IMR-90 (cell line): ENCODE data around the gene DVL1. TPM values are rescaled to one million over a fixed set of nuclear protein-coding genes. Genes with fewer than 3 reads are reported as not detected.

Experiments used
- ATAC-seq: fragments of 200-7000 bp; cut with Tn5 transposase; 2 replicates; pipeline ENCODE4 v1.9.1; 2020; ENCODE audit warnings: low read depth, mild to moderate bottlenecking, moderate library complexity
- BruUV-seq: library from RNA; stranded (reverse); fragments of 400-500 nt; replicated peaks from 2 replicates; lab custom pipeline; 2021; lab: Mats Ljungman, UMichigan
- CTCF ChIA-PET: fragments of 300-600 bp; formaldehyde crosslinking; extraction: SDS; loops from one replicate; lab custom pipeline; 2021; ENCODE audit warnings: antibody characterized with exemption; lab: Yijun Ruan, JAX
- POLR2A ChIA-PET: fragments of 300-600 bp; sonication (Branson Sonifier 250); formaldehyde crosslinking; loops from one replicate; lab custom pipeline; 2022; ENCODE audit warnings: antibody characterized with exemption; ENCODE audit not compliant: unreplicated experiment; lab: Charles Lee
- DNase-seq: peaks from one replicate; pipeline ENCODE4 v3.0.0; 2013
- H2AFZ ChIP-seq: replicated peaks from 2 replicates; pipeline ENCODE3; 2013; ENCODE audit warnings: low read length, mild to moderate bottlenecking; ENCODE audit not compliant: poor library complexity
- H2AK5ac ChIP-seq: 2 replicates; pipeline ENCODE4 v1.6.1; 2013; ENCODE audit warnings: low read depth, low read length, inconsistent platforms
- H2AK9ac ChIP-seq: replicated peaks from 2 replicates; pipeline ENCODE3; 2013; ENCODE audit warnings: mild to moderate bottlenecking, low read depth, low read length, moderate library complexity; ENCODE audit not compliant: poor library complexity
- H2BK120ac ChIP-seq: 2 replicates; pipeline ENCODE4 v1.6.1; 2013; ENCODE audit warnings: low read depth, low read length, inconsistent platforms
- H2BK15ac ChIP-seq: 3 replicates; pipeline ENCODE4 v1.6.1; 2013; ENCODE audit warnings: low read depth, low read length, inconsistent platforms
- H2BK20ac ChIP-seq: 2 replicates; pipeline ENCODE4 v1.6.1; 2013; ENCODE audit warnings: low read depth, mild to moderate bottlenecking, inconsistent platforms, low read length, moderate library complexity
- H2BK5ac ChIP-seq: 2 replicates; pipeline ENCODE4 v1.6.1; 2013; ENCODE audit warnings: mild to moderate bottlenecking, low read depth, low read length, inconsistent platforms; ENCODE audit not compliant: poor library complexity, severe bottlenecking
- H3K14ac ChIP-seq: replicated peaks from 2 replicates; pipeline ENCODE4 v1.6.1; 2013; ENCODE audit warnings: low read depth, low read length, inconsistent platforms
- H3K18ac ChIP-seq: 2 replicates; pipeline ENCODE4 v1.6.1; 2013; ENCODE audit warnings: low read depth, low read length, control low read depth
- H3K23ac ChIP-seq: 2 replicates; pipeline ENCODE4 v1.6.1; 2013; ENCODE audit warnings: low read depth, low read length, inconsistent platforms
- H3K27ac ChIP-seq: 2 replicates; pipeline ENCODE4 v1.5.1; 2013; ENCODE audit warnings: mild to moderate bottlenecking, control low read depth, low read length; ENCODE audit not compliant: insufficient read depth
- H3K27me3 ChIP-seq: 2 replicates; pipeline ENCODE4 v1.6.1; 2013; ENCODE audit warnings: low read length; ENCODE audit not compliant: control insufficient read depth, insufficient read depth
- H3K36me3 ChIP-seq: 2 replicates; pipeline ENCODE4 v1.6.1; 2013; ENCODE audit warnings: low read length, mixed read lengths; ENCODE audit not compliant: control insufficient read depth, insufficient read depth
- H3K4ac ChIP-seq: 2 replicates; pipeline ENCODE4 v1.6.1; 2013; ENCODE audit warnings: low read depth, low read length, inconsistent platforms
- H3K4me1 ChIP-seq: 2 replicates; pipeline ENCODE4 v1.6.1; 2013; ENCODE audit warnings: low read length, mixed read lengths; ENCODE audit not compliant: control insufficient read depth, insufficient read depth
- H3K4me2 ChIP-seq: 2 replicates; pipeline ENCODE4 v1.6.1; 2013; ENCODE audit warnings: low read depth, mild to moderate bottlenecking, control low read depth, low read length, moderate library complexity
- H3K4me3 ChIP-seq: 2 replicates; pipeline ENCODE4 v1.5.1; 2013; ENCODE audit warnings: low read depth, mild to moderate bottlenecking, control low read depth, low read length, moderate library complexity; ENCODE audit not compliant: insufficient read depth
- H3K56ac ChIP-seq: 2 replicates; pipeline ENCODE4 v1.6.1; 2013; ENCODE audit warnings: low read length, inconsistent platforms; ENCODE audit not compliant: insufficient read depth; ENCODE audit errors: extremely low read depth
- H3K79me1 ChIP-seq, 2 experiments: 2 replicates each; pipeline ENCODE4 v1.6.1; 2013; ENCODE audit warnings: low read length in 2 of 2, inconsistent platforms in 1 of 2, low read depth in 1 of 2
- H3K9ac ChIP-seq: 2 replicates; pipeline ENCODE4 v1.6.1; 2013; ENCODE audit warnings: low read depth, low read length, control low read depth
- H3K9me1 ChIP-seq: 2 replicates; pipeline ENCODE4 v1.6.1; 2013; ENCODE audit warnings: low read length, inconsistent platforms; ENCODE audit not compliant: insufficient read depth
- H3K9me3 ChIP-seq: 2 replicates; pipeline ENCODE4 v1.6.1; 2013; ENCODE audit warnings: low read length; ENCODE audit not compliant: control insufficient read depth, insufficient read depth
- H4K20me1 ChIP-seq: 2 replicates; pipeline ENCODE4 v1.6.1; 2013; ENCODE audit warnings: low read length, inconsistent platforms; ENCODE audit not compliant: insufficient read depth
- H4K5ac ChIP-seq: 2 replicates; pipeline ENCODE4 v1.6.1; 2013; ENCODE audit warnings: mild to moderate bottlenecking, low read depth, low read length, control low read depth
- H4K8ac ChIP-seq, 2 experiments: 2 replicates each; pipeline ENCODE4 v1.6.1; 2013; ENCODE audit warnings: low read depth in 2 of 2, low read length in 2 of 2, control low read depth in 1 of 2, inconsistent platforms in 1 of 2
- H4K91ac ChIP-seq: 2 replicates; pipeline ENCODE4 v1.6.1; 2013; ENCODE audit warnings: low read depth, low read length, inconsistent platforms; ENCODE audit not compliant: insufficient read depth
- BHLHE40 ChIP-seq: fragments of 150-350 bp; IDR thresholded peaks from 2 replicates; pipeline ENCODE4 v1.6.1; 2016; ENCODE audit warnings: mild to moderate bottlenecking, low read depth, low read length
- FOS ChIP-seq: fragments of 150-350 bp; IDR thresholded peaks from 2 replicates; pipeline ENCODE4 v1.6.1; 2016; ENCODE audit warnings: low read depth, low read length
- MAZ ChIP-seq: IDR thresholded peaks from 2 replicates; pipeline ENCODE4 v1.6.1; 2012; ENCODE audit warnings: low read depth, mild to moderate bottlenecking, low read length, improper control_type of control experiment, moderate library complexity, borderline replicate concordance
- MXI1 ChIP-seq: IDR thresholded peaks from 2 replicates; pipeline ENCODE4 v1.6.1; 2012; ENCODE audit warnings: low read depth, mild to moderate bottlenecking, low read length, moderate library complexity, borderline replicate concordance
- POLR2A ChIP-seq: IDR thresholded peaks from 2 replicates; pipeline ENCODE4 v1.6.1; 2012; ENCODE audit warnings: mild to moderate bottlenecking, low read depth, low read length
- RAD21 ChIP-seq: IDR thresholded peaks from 2 replicates; pipeline ENCODE4 v1.6.1; 2012; ENCODE audit warnings: low read length, improper control_type of control experiment
- RCOR1 ChIP-seq: IDR thresholded peaks from 2 replicates; pipeline ENCODE4 v1.6.1; 2012; ENCODE audit warnings: mild to moderate bottlenecking, low read length, improper control_type of control experiment; ENCODE audit not compliant: insufficient replicate concordance
- RFX5 ChIP-seq: IDR thresholded peaks from 2 replicates; pipeline ENCODE4 v1.8.0; 2012; ENCODE audit warnings: low read depth, mild to moderate bottlenecking, low read length, moderate library complexity
- SMC3 ChIP-seq: fragments of 150-350 bp; IDR thresholded peaks from 2 replicates; pipeline ENCODE4 v1.6.1; 2016; ENCODE audit warnings: low read depth, mild to moderate bottlenecking, antibody characterized with exemption, low read length, moderate library complexity
- WGBS, 2 experiments: methylation state at CpG; one replicate each; pipeline versions ENCODE4 v1.1.5 to v1.1.7; 2013; ENCODE audit warnings: missing lambda C conversion rate in 2 of 2; ENCODE audit not compliant: insufficient read length in 1 of 2; ENCODE audit errors: extremely low coverage in 2 of 2; 5-methylcytosine and 5-hydroxymethylcytosine counted together
- dilution Hi-C: fragments of 300-500 bp; cut with HindIII; formaldehyde crosslinking; loops from one replicate; pipeline ENCODE4 v1.14.3; 2018; ENCODE audit warnings: low sequenced_read_pairs; ENCODE audit not compliant: unreplicated experiment
- in situ Hi-C: fragments of 300-500 bp; cut with MboI; formaldehyde crosslinking; loops from 3 replicates; pipeline ENCODE4 v1.14.3; 2019; ENCODE audit warnings: low sequenced_read_pairs, inconsistent platforms, mixed read lengths
- intact Hi-C: fragments of 100-400 bp; cut with micrococcal nuclease; formaldehyde crosslinking; loops from 2 replicates; pipeline ENCODE4 v1.10.0; 2022
- polyA plus RNA-seq, 3 experiments: library from polyadenylated mRNA; depleted of rRNA; stranded (reverse); fragments of >200 nt; gene quantifications; 2 replicates each; pipeline ENCODE4 v1.2.3, GENCODE V29; 2012; ENCODE audit warnings: low replicate concordance in 1 of 3
- total RNA-seq: library from RNA; depleted of rRNA; stranded (reverse); fragments of >200 nt; gene quantifications from 2 replicates; pipeline ENCODE4 v1.2.3, GENCODE V29; 2012
- TF ChIP-seq, protein P1 (sequence below): conservative IDR thresholded peaks from 2 replicates; pipeline ENCODE4 v1.5.1; 2012; ENCODE audit warnings: mild to moderate bottlenecking, low read depth, low read length, improper control_type of control experiment

DVL1 gene
- total and polyA plus RNA-seq, 2 of the 4 experiments (the other 2 are of a cell fraction): 27.2 to 35.9 TPM

DNA sequence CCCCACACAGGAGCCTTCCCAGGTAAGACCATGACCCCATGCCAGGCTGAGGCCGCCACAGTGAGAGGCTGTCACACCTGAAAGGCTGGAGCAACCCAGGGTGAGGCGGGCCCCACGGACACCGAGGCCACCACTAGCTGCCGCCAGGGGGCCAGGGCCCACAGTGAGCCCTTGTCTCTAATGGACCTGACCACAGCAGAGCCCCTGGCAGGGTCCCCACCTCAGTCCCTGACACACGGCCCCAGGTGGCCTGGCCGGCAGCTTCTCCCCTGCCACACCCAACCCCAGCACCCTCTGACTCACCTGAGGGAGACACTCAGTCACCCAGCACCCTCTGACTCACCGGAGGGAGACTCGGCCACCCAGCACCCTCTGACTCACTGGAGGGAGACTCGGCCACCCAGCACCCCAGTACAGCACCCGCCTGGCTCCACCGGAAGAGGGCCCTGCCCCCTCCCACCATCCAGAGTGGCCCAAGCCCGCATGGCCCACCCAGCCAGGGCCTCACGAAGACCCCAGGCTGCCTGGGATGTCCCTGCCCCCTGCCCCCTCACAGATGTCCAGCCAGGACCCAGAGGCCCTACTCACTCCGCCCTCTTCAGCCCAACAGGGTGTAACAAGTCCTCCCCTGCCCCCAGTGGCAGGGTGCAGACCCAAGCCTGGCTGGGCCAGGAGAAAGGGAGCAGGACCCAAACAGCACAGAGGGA, 4.4 kb downstream of the DVL1 start:
- no peak overlapping the region for H3K9ac ChIP-seq
- intact Hi-C loops (no loop called here), in situ Hi-C loops (no loop called here), dilution Hi-C loops (no loop called here)
- ATAC-seq (no peak), DNase-seq (peak; percentile 69)
- H4K91ac ChIP-seq: 0 out of 2 replicates have a peak overlapping the region, but pooled peaks have one; percentile 26
- POLR2A ChIA-PET: no interaction called here
- H2BK5ac ChIP-seq: peak overlapping the region; percentile 72
- H2BK20ac ChIP-seq: no peak overlapping the region
- H2AFZ ChIP-seq: peak overlapping the region; percentile 63
- peak overlapping the region; percentile 73 for H2AK5ac ChIP-seq
- H2BK15ac ChIP-seq: no peak overlapping the region
- peaks cover 30% of the 10 kb centered on the region for H3K4me1 ChIP-seq
- no peak overlapping the region; the same call in 1 of the 2 replicates for H3K4me2 ChIP-seq
- no peak overlapping the region for H3K18ac ChIP-seq
- peak; percentile 27 for TF ChIP-seq RCOR1
- TF ChIP-seq FOS: peak; percentile 82
- TF ChIP-seq MAZ: no peak
- TF ChIP-seq, protein P1, sequence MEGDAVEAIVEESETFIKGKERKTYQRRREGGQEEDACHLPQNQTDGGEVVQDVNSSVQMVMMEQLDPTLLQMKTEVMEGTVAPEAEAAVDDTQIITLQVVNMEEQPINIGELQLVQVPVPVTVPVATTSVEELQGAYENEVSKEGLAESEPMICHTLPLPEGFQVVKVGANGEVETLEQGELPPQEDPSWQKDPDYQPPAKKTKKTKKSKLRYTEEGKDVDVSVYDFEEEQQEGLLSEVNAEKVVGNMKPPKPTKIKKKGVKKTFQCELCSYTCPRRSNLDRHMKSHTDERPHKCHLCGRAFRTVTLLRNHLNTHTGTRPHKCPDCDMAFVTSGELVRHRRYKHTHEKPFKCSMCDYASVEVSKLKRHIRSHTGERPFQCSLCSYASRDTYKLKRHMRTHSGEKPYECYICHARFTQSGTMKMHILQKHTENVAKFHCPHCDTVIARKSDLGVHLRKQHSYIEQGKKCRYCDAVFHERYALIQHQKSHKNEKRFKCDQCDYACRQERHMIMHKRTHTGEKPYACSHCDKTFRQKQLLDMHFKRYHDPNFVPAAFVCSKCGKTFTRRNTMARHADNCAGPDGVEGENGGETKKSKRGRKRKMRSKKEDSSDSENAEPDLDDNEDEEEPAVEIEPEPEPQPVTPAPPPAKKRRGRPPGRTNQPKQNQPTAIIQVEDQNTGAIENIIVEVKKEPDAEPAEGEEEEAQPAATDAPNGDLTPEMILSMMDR: peak; percentile 30; the same call in 1 of the 2 replicates
- 0 out of 2 replicates have a peak, but pooled peaks have one; percentile 16 for TF ChIP-seq BHLHE40
- no peak for TF ChIP-seq SMC3
- peak; percentile 18; the same call in 1 of the 2 replicates for TF ChIP-seq RAD21
- TF ChIP-seq MXI1: no peak
- no peak for TF ChIP-seq POLR2A
- TF ChIP-seq RFX5: no peak
- no peak overlapping the region for H4K5ac ChIP-seq
- H3K4ac ChIP-seq: no peak overlapping the region; the same call in 1 of the 2 replicates
- no peak overlapping the region; the same call in 1 of the 2 replicates for H3K23ac ChIP-seq
- no peaks in the 10 kb centered on the region for H3K9me3 ChIP-seq
- peaks cover 12 to 70% of the 10 kb centered on the region in 2 experiments for H3K79me1 ChIP-seq
- peaks cover 67% of the 10 kb centered on the region for H4K20me1 ChIP-seq
- peak overlapping the region; percentile 40; the same call in 1 of the 2 replicates for H2BK120ac ChIP-seq
- peaks cover 13% of the 10 kb centered on the region for H3K9me1 ChIP-seq
- H3K4me3 ChIP-seq: no peak overlapping the region
- no TSS peak for BruUV-seq
- peak overlapping the region; percentile 87 for H2AK9ac ChIP-seq
- H3K27ac ChIP-seq: peak overlapping the region; percentile 10; the same call in 1 of the 2 replicates
- H3K56ac ChIP-seq: no peak overlapping the region
- peaks cover 18% of the 10 kb centered on the region for H3K36me3 ChIP-seq
- peak overlapping the region in 1 of 2 experiments; percentile 40; a peak in 1 of 4 replicates for H4K8ac ChIP-seq
- CTCF ChIA-PET: interaction anchor here (0.5 kb wide), 1 partner anchor 76 kb away, joined by 3 read pairs; no protein-coding TSS in a partner anchor
- H3K14ac ChIP-seq: no peak overlapping the region
- WGBS, 2 experiments: 58% methylated on average over 2 of the region's 15 CpGs; no CpG with 5 or more reads in 1 of the 2 experiments
- no peaks in the 10 kb centered on the region for H3K27me3 ChIP-seq
